Measurements from ENCODE around the gene AKAP9.

- TF ChIP-seq POLR2A (IDR thresholded peaks at IDR 0.05; ENCODE audit: extremely low read depth, insufficient read length) (no peak), CTCF (IDR thresholded peaks at IDR 0.05; ENCODE audit: low read depth, low read length) (no peak), MAX (IDR thresholded peaks at IDR 0.05; ENCODE audit: low read depth, low read length) (no peak)
Measured at GRCh38 chr7:91976743-91977142, 36.1 kb downstream of the AKAP9 start.
